H54 (cell line): ENCODE results near the gene PAX3.

Source experiments
- DNase-seq: peaks from one replicate; pipeline ENCODE4 v3.0.0; 2011; ENCODE audit warnings: low spot score, mixed read lengths; ENCODE audit not compliant: insufficient read length
- FAIRE-seq: peaks from 3 replicates; lab custom pipeline; 2011; peaks lifted over from hg19 to GRCh38; lab: Jason Lieb, UNC
- POLR2A ChIP-seq: IDR thresholded peaks from 2 replicates; pipeline ENCODE4 v1.6.1; 2011; ENCODE audit warnings: low read depth, mild to moderate bottlenecking, low read length

Gene PAX3

DNA sequence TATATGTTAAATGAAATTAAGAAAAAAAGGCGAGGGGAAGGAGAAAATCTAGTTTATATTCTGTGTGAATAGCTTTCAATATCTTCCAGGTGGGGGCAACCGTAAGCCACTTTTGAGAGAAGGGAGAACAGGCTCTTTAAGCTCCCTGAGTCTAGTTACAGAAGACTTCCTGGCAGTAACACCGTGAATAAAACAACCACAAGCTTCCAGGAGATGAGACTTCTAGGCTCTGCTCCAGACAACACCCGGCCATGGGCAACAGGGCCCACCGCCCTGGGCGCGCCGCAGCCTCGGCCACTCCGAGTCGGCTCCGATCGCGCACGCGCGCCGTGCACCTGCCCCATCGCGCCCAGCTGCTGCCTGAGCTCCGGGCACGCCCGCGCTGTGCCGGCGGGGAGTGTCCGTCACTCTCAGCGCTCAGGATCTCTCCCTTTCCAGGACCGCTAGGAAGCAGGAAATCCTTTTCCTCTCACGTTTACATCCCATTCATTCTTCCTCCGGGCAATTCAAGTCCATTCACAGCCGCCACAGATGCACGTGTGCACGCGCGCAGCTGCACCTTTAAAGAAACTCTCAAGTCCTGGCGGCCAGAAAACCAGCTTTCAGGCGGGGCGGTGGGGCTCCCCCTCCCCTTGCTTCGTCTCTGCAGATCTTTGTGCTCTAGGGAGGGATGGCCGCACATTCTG lies 19.4 kb upstream of the PAX3 start:
- peak; percentile 75 for FAIRE-seq
- no peak for TF ChIP-seq POLR2A
- peak; percentile 94 for DNase-seq

DNA sequence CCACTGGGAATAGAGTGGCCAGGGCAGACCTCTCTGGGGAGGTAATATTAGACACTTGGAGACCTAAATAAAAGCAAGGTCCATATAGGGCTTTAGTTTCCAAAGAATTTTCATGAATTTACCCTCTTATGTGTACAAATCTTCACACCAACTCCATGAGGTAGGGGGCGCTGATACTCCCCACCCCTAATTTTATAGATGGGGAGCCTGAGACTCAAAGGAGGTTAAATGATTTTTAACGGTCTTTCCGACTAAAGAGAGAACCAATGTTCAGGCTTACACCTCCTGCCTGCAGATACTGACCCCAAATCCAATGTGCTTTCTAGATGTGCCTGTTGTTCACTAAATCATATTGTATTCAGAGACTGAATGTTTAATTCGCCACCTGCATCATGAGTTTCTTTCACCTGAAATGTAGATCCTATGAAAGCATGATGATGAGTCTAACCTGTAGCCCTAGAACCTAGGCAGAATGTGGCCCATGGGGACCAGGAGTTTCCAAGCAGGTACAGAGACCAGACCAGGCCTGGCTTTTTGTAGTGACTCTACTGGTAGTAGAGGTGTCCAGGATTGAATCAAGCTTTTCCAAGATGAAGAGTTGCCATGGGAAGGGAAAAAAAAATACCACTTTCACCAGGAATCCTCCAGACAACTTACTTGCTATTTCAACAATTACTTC lies 16.8 kb upstream of the PAX3 start:
- TF ChIP-seq POLR2A: no peak
- FAIRE-seq (no peak), DNase-seq (no peak)

DNA sequence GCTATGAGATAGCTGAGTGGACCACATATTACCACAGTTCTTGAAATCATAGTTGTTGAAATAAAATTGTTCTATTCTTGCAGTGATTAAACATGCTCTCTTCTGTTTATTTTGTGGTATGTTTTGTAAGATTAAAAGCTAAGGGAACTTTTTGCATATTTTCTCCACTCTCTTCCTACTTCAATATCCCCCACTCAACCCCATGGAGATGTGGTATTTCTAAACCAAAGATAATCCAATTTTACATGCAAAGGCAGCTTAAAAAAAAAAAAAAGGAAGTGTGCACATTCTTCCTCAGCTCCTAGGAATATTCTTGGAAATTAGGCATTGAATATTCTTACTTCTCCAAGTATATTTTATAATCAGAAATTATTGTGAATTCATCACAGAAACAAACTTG lies 15.0 kb upstream of the PAX3 start:
- DNase-seq (no peak), FAIRE-seq (no peak)
- no peak for TF ChIP-seq POLR2A

DNA sequence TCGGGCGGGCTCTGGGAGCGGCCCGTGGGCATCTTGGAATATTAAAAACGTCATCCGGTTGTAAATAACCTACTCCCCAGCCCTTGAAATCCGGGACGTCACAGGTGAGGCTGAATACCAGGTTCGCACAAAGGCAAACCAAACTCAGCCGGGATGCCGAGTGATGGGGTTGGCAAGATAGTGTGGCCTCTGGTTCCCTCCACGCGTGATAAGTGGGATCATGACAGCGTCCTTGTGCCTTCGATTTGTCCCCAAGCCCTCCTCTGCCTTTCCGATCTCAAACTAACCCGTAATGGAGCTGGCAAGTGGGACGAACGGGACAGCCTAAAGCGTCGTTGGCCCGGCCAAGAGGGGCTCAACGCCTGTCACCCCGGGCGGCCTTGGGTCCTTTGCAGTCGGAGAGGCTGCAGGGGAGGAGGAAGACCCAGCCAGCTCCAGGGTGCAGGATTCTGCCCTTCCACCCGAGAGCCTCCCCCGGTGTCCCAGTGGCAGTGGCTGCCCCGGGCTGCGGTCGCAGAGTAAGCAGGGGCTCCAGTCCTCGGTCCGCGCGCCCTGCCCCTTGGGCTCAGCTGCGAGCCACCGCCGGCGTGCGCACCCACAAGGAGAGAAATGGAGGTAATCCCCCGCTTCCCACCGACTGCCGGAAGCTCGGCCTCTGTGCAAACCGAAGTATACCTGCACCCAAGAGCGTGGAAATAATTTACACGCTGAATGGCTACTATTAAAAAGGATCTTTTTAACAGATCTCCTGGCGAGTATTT lies 13.4 kb upstream of the PAX3 start:
- DNase-seq (no peak), FAIRE-seq (no peak)
- no peak for TF ChIP-seq POLR2A

DNA sequence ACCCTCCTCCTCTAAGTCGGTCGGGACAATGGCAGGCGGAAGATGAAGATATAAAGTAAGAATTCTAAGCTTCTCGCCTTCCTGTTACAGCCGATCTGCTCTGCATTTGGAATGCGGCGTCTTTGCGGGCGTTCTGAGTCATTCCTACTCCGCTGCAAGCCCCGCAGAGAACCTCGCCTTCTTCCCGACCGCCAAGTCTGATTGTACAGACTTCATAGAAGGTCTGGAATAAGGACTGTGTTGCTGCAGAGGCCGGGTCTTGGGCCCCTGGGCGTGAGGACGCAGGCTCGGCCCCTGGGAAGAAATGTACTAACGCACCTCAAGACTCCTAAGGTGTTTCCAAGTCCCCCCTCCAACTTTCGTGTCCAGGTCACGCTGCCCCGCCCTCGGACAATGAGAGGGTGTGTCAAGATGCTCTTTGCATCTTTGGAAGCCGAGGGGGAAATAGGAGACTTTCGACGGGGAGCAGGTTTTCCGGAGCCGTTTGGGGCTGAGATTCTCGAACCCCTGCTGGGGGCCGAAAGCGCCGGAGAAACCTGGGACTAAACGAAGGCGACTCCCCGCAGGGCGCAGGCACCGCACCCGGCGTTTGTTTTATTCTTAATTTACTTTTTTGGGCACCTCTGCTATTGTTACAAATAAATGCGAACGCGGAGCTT lies 12.7 kb upstream of the PAX3 start:
- no peak for FAIRE-seq

DNA sequence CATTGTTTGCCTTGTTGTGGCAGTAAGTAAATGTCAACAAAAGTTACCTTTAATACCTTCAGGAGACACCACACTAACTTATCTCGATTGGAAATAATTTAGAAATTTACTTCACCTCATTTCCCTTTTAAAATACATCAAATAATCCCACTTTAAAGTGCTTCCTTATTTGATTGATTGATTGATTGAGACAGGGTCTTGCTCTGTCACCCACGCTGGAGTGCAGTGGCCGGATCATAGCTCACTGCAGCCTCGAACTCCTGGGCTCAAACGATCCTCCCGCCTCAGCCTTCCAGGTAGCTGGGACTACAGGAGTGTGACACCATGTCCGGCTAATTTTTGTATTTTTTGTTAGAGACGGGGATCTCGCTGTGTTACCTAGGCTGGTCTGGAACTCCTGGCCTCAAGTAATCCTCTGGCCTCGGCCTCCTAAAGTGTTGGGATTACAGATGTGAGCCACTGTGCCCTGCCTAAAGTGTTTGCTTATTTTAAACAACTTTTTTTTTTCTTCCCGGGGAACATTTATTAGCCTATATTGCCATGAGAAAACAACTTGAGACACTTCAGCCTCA lies 12.0 kb upstream of the PAX3 start:
- no peak for TF ChIP-seq POLR2A
- FAIRE-seq (no peak), DNase-seq (no peak)

More for the DNA sequence above, 12.7 kb upstream of the PAX3 start:
- no peak for DNase-seq
- no peak for TF ChIP-seq POLR2A

DNA sequence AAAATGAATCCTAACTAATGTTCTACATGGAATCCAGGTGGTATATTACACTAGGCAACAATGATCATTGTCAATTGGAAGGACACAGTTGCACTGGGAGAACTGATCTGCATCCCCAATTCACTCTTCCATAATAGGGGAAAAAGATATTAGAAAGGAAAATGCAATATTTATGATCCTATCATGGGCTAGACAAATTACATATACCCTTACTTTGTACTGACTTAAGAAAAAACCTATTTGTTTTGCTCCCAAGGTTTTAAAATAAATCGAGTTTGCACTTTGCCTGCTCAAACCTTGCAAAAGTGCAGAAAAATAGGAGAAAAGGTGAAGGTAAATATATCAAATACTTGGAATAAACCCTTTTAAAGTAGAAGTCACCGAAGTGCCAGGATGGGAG lies 11.0 kb upstream of the PAX3 start:
- DNase-seq (no peak), FAIRE-seq (no peak)
- no peak for TF ChIP-seq POLR2A

DNA sequence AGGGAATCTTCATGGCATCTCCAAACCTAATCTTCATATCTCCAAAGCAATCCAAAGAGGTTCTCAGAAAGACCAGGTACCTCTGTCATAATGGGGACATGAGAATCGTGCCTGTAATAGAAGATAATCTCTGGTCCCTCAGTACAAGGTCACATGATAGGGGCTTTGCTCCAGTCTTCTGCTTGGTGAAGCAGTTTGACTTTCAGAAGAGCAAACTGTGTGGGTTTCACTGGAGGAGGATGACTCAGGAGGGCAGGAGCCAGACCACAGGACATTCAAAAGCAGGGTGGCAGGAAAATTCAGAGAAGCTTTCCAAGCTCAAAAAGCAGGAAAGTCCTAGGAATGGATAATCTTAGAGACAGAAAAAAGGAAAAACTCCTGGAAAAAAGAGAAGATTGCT lies 10.6 kb upstream of the PAX3 start:
- DNase-seq (no peak), FAIRE-seq (no peak)
- TF ChIP-seq POLR2A: no peak

DNA sequence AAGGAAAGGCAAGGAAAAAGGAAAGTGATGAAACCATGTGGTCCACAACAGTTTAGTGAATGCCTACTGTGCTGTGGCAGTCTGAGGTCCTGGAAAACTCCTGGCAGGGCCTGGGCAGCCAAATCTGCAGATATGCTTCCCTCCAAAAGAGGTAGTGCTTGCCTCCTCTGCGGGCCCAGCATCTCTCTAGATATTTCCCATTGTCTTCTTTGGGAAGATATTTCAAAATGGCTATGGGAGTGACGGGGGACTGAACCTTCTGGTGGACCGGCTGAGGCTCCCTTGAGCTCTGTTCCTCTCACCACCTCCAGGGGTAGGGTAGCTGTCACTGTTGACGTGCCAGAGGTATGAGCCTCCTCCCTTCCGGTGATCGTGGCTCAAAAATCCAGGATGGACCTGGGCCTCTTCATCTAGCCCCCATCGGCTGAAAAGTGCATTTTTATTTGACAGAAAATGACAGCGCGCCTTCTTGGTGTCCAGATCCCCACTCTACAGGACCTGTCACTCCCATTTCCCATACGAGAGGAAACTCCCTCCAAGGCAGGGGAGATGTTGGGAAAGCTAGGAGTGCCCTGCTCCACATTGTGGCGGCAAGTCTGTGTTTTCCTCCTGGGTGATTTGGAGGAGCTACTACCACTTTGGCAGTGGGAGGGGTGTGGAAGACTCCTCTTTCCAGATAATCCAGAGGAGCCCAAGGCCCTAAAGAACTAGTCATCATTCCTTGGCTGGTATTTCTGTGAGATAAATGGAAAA lies 9.4 kb upstream of the PAX3 start:
- TF ChIP-seq POLR2A: no peak
- no peak for DNase-seq
- no peak for FAIRE-seq

DNA sequence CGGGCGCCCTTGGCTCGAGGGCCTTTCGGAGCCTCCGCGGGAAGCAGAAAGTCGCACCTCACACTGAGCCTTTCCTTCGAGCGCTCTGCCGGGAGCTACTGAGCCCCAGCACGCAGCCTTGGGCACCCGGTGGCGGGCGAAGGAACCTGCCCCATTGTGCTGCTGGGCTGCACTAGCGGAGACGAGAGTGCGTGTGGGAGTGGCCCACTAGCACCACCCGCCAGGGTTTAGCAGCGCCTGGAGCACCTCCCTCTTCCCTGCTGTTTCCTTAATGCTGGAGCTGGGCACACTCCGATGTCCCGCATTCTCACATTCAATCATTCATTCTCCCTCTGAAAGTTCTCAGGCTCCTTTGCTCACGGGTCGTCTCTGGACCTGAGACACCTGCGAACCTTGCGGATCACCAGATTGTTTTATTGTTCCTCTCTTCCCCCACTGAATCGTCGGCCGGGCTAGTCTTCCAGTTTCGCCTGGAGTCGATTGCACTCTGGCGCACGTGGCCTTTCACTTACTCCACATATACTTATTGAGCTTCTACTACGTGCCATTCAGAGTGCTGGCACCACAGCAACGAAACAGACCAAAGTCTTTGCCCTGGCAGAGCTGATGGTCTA lies 8.5 kb upstream of the PAX3 start:
- TF ChIP-seq POLR2A: no peak
- no peak for DNase-seq
- no peak for FAIRE-seq

DNA sequence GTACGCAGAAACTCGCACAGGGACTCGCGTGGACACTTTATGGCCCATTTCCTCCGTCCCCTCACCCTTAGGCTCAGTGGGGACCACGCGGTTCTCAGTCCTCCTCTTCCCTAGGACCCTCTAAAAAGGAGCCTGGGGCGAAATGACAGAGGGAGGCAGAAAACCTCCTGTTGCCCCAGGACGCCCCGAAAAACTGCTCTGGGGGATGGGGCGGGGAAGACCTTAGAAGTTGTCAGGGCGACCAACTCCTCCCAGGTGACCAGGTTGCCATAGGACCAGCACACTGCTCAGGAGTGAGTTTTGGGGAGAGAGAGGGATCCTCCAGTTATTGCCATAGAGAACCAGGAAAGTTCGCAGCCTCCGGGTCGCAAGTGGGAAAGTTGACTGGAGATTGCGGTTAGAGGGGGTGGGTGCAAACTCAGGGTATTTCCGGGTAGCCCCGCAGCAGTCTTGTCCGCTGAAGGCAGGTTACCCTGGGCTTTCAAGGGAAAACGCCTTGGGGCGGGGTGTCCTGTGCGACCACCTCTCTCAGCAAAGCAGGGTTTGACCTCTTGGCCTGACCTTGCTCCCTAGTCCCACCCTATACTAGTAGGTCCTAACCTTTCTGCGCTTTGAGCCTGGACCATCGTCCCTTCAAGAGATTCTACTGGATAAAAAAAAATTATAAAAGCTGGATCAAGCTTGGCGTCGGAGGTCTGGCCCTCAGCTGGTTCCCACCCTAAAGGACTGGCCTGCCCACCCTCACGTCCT lies 7.8 kb upstream of the PAX3 start:
- no peak for FAIRE-seq
- TF ChIP-seq POLR2A: no peak

More for the DNA sequence above, 7.8 kb upstream of the PAX3 start:
- no peak for DNase-seq
